Gastrocnemius medialis (tissue), 4 donors: ENCODE measurements around the gene SEC22A. TPM values are rescaled to one million over a fixed set of nuclear protein-coding genes. Genes with fewer than 3 reads are reported as not detected.

ENCODE experiments used
- ATAC-seq, 2 donors: fragments of 150-250 bp; one replicate each; pipeline ENCODE4 v1.9.1; 2016
- DNase-seq, 2 donors: peaks; one replicate each; pipeline ENCODE4 v3.0.0-alpha.2; 2019
- H3K27ac ChIP-seq, 4 donors: fragments of 200-600 bp; sonication (generic); 1 replicate in 1 of 4; 2 replicates in 3 of 4; pipeline ENCODE4 v1.5.1; 2016 to 2018; ENCODE audit warnings: mild to moderate bottlenecking in 2 of 4, moderate library complexity in 1 of 4
- H3K27me3 ChIP-seq, 3 donors: fragments of 200-600 bp; sonication (generic) in 2 of 3; 1 replicate in 1 of 3; 2 replicates in 2 of 3; pipeline versions ENCODE4 v1.5.1 to v1.6.0; 2016 to 2019; ENCODE audit warnings: mild to moderate bottlenecking in 1 of 3, moderate library complexity in 1 of 3
- H3K36me3 ChIP-seq, 2 donors: fragments of 200-600 bp; sonication (generic) in 1 of 2; one replicate each; pipeline ENCODE4 v1.5.1; 2017 to 2018
- H3K4me1 ChIP-seq, 2 donors: fragments of 200-600 bp; sonication (generic) in 1 of 2; one replicate each; pipeline ENCODE4 v1.5.1; 2016 to 2017; ENCODE audit warnings: mild to moderate bottlenecking in 2 of 2
- H3K4me3 ChIP-seq, 4 donors: fragments of 200-600 bp; sonication (generic) in 3 of 4; 1 replicate in 1 of 4; 2 replicates in 3 of 4; pipeline ENCODE4 v1.5.1; 2016 to 2019; ENCODE audit warnings: mild to moderate bottlenecking in 2 of 4
- H3K9me3 ChIP-seq, 3 donors: fragments of 200-600 bp; sonication (generic) in 2 of 3; 1 replicate in 1 of 3; 2 replicates in 2 of 3; pipeline ENCODE4 v1.5.1; 2016 to 2019
- CTCF ChIP-seq, 5 experiments: fragments of 450-650 bp in 3 of 5; fragments of 200-600 bp in 2 of 5; sonication (generic) in 2 of 5; IDR thresholded peaks in 4 of 5; conservative IDR thresholded peaks in 1 of 5; 1 replicate in 4 of 5; 2 replicates in 1 of 5; pipeline ENCODE4 v1.5.1; 2016 to 2019; ENCODE audit warnings: antibody characterized with exemption in 5 of 5, mild to moderate bottlenecking in 3 of 5, moderate library complexity in 3 of 5
- POLR2A ChIP-seq, 2 donors: fragments of 450-650 bp; IDR thresholded peaks; one replicate each; pipeline ENCODE4 v1.6.1; 2017; ENCODE audit warnings: antibody characterized with exemption in 2 of 2, mild to moderate bottlenecking in 2 of 2, moderate library complexity in 2 of 2
- in situ Hi-C, 4 donors: fragments of 200-750 bp; cut with MboI; loops; one replicate each; pipeline versions ENCODE4 v1.15.0 to v1.8.0; 2017; ENCODE audit warnings: low sequenced_read_pairs in 4 of 4
- intact Hi-C: fragments of 100-400 bp; cut with DNase I; formaldehyde crosslinking; loops from one replicate; pipeline ENCODE4 v1.15.1; 2023; ENCODE audit warnings: low total_unique reads
- total RNA-seq, 4 donors: library from RNA; depleted of rRNA; stranded (reverse); fragments of >200 nt; gene quantifications; one replicate each; pipeline versions ENCODE4 v1.1.0 to v1.2.3, GENCODE V29; 2016

SEC22A gene
- total RNA-seq, 4 donors from 2014 or later = 13.8 to 22.6 (median 16.8) TPM

GRCh38 chr3:123155471-123156011 lies 46.2 kb upstream of the SEC22A start:
- no peak for ATAC-seq
- H3K36me3 ChIP-seq = peaks cover 0 to 14% of the 10 kb centered on the region in 2 donors

GRCh38 chr3:123156276-123156995 lies 45.3 kb upstream of the SEC22A start:
- no peak for DNase-seq
- H3K36me3 ChIP-seq = peaks cover 0 to 14% of the 10 kb centered on the region in 2 donors

More at GRCh38 chr3:123155471-123156011, 46.2 kb upstream of the SEC22A start:
- DNase-seq = no peak
- Histone ChIP-seq H3K9me3 (no peaks in the 10 kb centered on the region), H3K4me3 (no peak overlapping the region), H3K27ac (no peak overlapping the region), H3K4me1 (no peaks in the 10 kb centered on the region), H3K27me3 (no peaks in the 10 kb centered on the region)
- intact Hi-C loops (no loop called here), in situ Hi-C loops (no loop called here)
- TF ChIP-seq POLR2A (IDR thresholded peaks at IDR 0.05) = no peak
- TF ChIP-seq CTCF (IDR thresholded peaks at IDR 0.05 in 4 of 5, conservative IDR thresholded peaks at IDR 0.05 in 1 of 5) = no peak

GRCh38 chr3:123157209-123157597 lies 44.5 kb upstream of the SEC22A start:
- no peak overlapping the region for H3K4me3 ChIP-seq
- in situ Hi-C loops (no loop called here), intact Hi-C loops (no loop called here)
- H3K27me3 ChIP-seq = no peaks in the 10 kb centered on the region
- H3K36me3 ChIP-seq = peaks cover 0 to 14% of the 10 kb centered on the region in 2 donors
- H3K9me3 ChIP-seq = no peaks in the 10 kb centered on the region
- ATAC-seq (no peak), DNase-seq (no peak)
- H3K27ac ChIP-seq = no peak overlapping the region
- TF ChIP-seq CTCF (IDR thresholded peaks at IDR 0.05 in 4 of 5, conservative IDR thresholded peaks at IDR 0.05 in 1 of 5) (no peak), POLR2A (IDR thresholded peaks at IDR 0.05) (no peak)
- no peaks in the 10 kb centered on the region for H3K4me1 ChIP-seq

More at GRCh38 chr3:123156276-123156995, 45.3 kb upstream of the SEC22A start:
- intact Hi-C loops = no loop called here
- no peaks in the 10 kb centered on the region for H3K9me3 ChIP-seq
- H3K27me3 ChIP-seq = no peaks in the 10 kb centered on the region
- in situ Hi-C loops = no loop called here
- no peak overlapping the region for H3K4me3 ChIP-seq
- H3K27ac ChIP-seq = no peak overlapping the region
- TF ChIP-seq CTCF (IDR thresholded peaks at IDR 0.05 in 4 of 5, conservative IDR thresholded peaks at IDR 0.05 in 1 of 5) = no peak
- TF ChIP-seq POLR2A (IDR thresholded peaks at IDR 0.05) = no peak
- H3K4me1 ChIP-seq = no peaks in the 10 kb centered on the region
- no peak for ATAC-seq

- H3K4me1 ChIP-seq = no peaks in the 10 kb centered on the region
- no peak for ATAC-seq
- no peaks in the 10 kb centered on the region for H3K9me3 ChIP-seq
- DNase-seq = no peak
- H3K27me3 ChIP-seq = no peaks in the 10 kb centered on the region
- in situ Hi-C loops (no loop called here), intact Hi-C loops (no loop called here)
- H3K36me3 ChIP-seq = peaks cover 0 to 14% of the 10 kb centered on the region in 2 donors
- H3K27ac ChIP-seq = no peak overlapping the region
- TF ChIP-seq POLR2A (IDR thresholded peaks at IDR 0.05) (no peak), CTCF (IDR thresholded peaks at IDR 0.05 in 4 of 5, conservative IDR thresholded peaks at IDR 0.05 in 1 of 5) (no peak)
- H3K4me3 ChIP-seq = no peak overlapping the region
Observed at GRCh38 chr3:123157598-123158287, 44.0 kb upstream of the SEC22A start.
